Heart right ventricle (tissue), 16 donors: Measurements from ENCODE around the gene COL23A1. TPM values are rescaled to one million over a fixed set of nuclear protein-coding genes. Genes with fewer than 3 reads are reported as not detected.
"Not testable (repeated sequence)": the region's sequence is repeated elsewhere in the genome, so short reads cannot be mapped to it uniquely, and the experiment has no call there.

ENCODE experiments used
- ATAC-seq, 8 donors: fragments of 200-7000 bp; cut with Tn5 transposase; one replicate each; pipeline ENCODE4 v1.9.1; 2020; ENCODE audit warnings: mild to moderate bottlenecking in 8 of 8, moderate library complexity in 8 of 8, moderate number of reproducible peaks in 1 of 8
- DNase-seq, 2 donors: peaks; one replicate each; pipeline ENCODE4 v3.0.0-alpha.2; 2020
- H3K27ac ChIP-seq, 10 donors: fragments of 200-600 bp; sonication (generic) in 2 of 10; one replicate each; pipeline versions ENCODE4 v1.5.0 to v1.8.0; 2020 to 2022; ENCODE audit warnings: mild to moderate bottlenecking in 3 of 10
- H3K27me3 ChIP-seq, 7 donors: fragments of 200-600 bp; one replicate each; pipeline ENCODE4 v1.8.0; 2021 to 2022; ENCODE audit warnings: mild to moderate bottlenecking in 2 of 7
- H3K36me3 ChIP-seq, 9 donors: fragments of 200-600 bp; sonication (generic) in 1 of 9; one replicate each; pipeline versions ENCODE4 v1.5.0 to v1.8.0; 2020 to 2022; ENCODE audit warnings: mild to moderate bottlenecking in 2 of 9
- H3K4me1 ChIP-seq, 9 donors: fragments of 200-600 bp; sonication (generic) in 1 of 9; one replicate each; pipeline versions ENCODE4 v1.5.0 to v1.8.0; 2020 to 2022; ENCODE audit warnings: mild to moderate bottlenecking in 4 of 9
- H3K4me3 ChIP-seq, 10 donors: fragments of 200-600 bp; sonication (generic) in 2 of 10; one replicate each; pipeline versions ENCODE4 v1.5.0 to v1.8.0; 2020 to 2022; ENCODE audit warnings: mild to moderate bottlenecking in 7 of 10, moderate library complexity in 2 of 10
- H3K9me3 ChIP-seq, 11 donors: fragments of 200-600 bp in 10 of 11; sonication (generic) in 2 of 11; one replicate each; pipeline versions ENCODE4 v1.5.0 to v1.8.0; 2013 to 2022; ENCODE audit warnings: mild to moderate bottlenecking in 2 of 11, control low read depth in 1 of 11, moderate library complexity in 1 of 11
- whole genome bisulfite sequencing, 2 donors: extraction: QIAGEN DNeasy Blood & Tissue Kit; methylation state at CpG; one replicate each; pipeline ENCODE4 v1.1.7; 2013; ENCODE audit warnings: inconsistent platforms in 1 of 2; 5-methylcytosine and 5-hydroxymethylcytosine counted together
- intact Hi-C, 10 donors: fragments of 100-400 bp; cut with DNase I; formaldehyde crosslinking; loops; one replicate each; pipeline versions ENCODE4 v1.11.1 to v1.14.2; 2022
- polyA plus RNA-seq, 2 donors: library from polyadenylated mRNA; stranded (reverse); fragments of 200-250 nt; gene quantifications; one replicate each; pipeline ENCODE4 v1.2.3, GENCODE V29; 2013
- total RNA-seq, 10 donors: library from RNA; stranded (reverse); fragmentation: NEBNext Ultra II Directional in 3 of 10; extraction: Animal tissue kit (Norgen Biotek cat#: 25700) in 3 of 10; gene quantifications; one replicate each; pipeline versions ENCODE4 v1.2.1 to v1.2.4, GENCODE V29; 2021 to 2023
- TF ChIP-seq, protein P1 (sequence below), 9 donors: fragments of 200-600 bp; sonication (generic) in 2 of 9; IDR thresholded peaks; one replicate each; pipeline versions ENCODE4 v1.5.0 to v1.8.0; 2021 to 2022; ENCODE audit warnings: antibody characterized with exemption in 9 of 9, mild to moderate bottlenecking in 5 of 9, moderate library complexity in 1 of 9
- donor health status: Arrhythmogenic right ventricular cardiomyopathy.
- donor health status: ischemic (EF 13 %, LVEDD 7.1; RV severe dilation, severe dysfunction).
- donor health status: healthy with polysubstance abuse.
- donor health status: DM: no; HTN: yes; CAD: no.
- donor health status: DM: no; HTN: no; CAD: no.
- donor health status: ischemic (EF 25% LVEDD 6.9; RV normal size, moderate dysfunction).
- donor health status: ischemic (EF 25% LVEDD 5.7; RV mildly dilated, moderate dysfunction).
- donor health status: healthy.
- donor health status: DM: yes; HTN: yes; CAD: no.
- donor health status: Ischemic cardiomyopathy.
- donor health status: ischemic (EF 35%, LVEDD 5.7; RV mildly dilated, moderate dysfunction).
- donor health status: nonischemic (EF 11% LVEDD 7.7; RV severe dilation, severe dysfunction).
- donor health status: DM: yes; HTN: yes; CAD: no.
- donor health status: PGD.
- donor health status: ischemic (EF 29% LVEDD 5.4; RV normal size, mild dysfunction).
- donor health status: nonischemic (EF 23%, LVEDD 6.1; RV moderate dilation, normal function).

Gene COL23A1
- total and polyA plus RNA-seq, 12 donors, result 8.9 to 29.0 (median 16.2) TPM

DNA sequence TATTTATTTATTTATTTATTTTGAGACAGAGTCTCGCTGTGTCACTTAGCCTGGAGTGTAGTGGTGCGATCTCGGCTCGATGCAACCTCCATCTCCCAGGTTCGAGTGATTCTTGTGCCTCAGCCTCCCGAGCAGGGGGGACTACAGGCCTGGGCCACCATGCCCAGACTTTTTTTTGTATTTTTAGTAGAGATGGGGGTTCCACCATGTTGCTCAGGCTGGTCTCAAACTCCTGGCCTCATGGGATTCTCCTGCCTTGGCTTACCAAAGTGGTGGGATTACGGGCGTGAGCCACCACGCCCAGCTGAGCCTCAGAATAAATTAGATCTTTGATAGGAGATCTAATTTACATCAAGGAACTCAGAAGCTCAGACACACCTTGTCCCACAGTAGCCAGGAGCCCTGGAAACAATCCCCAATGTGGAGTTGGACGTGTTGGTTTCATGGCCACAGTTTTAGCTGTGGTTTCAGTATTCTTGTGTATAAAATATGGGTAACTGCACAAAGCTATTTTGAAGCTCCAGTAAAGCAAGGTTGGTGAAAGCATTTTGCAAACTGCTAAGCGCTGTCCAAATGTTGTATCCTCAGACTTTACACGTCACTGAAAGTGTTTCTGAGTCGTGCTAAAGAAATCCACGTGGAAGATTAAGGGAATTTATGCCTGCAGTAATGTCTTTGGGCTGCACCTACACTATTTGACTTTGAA lies 388.8 kb downstream of the COL23A1 start:
- Histone ChIP-seq H3K36me3 (peaks cover 0 to 9% (median 0%) of the 10 kb centered on the region in 9 donors), H3K27me3 (no peaks in the 10 kb centered on the region), H3K4me3 (no peak overlapping the region), H3K27ac (no peak overlapping the region), H3K9me3 (no peaks in the 10 kb centered on the region), H3K4me1 (peaks cover 3 to 19% (median 13%) of the 10 kb centered on the region in 9 donors)
- ATAC-seq (no peak), DNase-seq (no peak)
- intact Hi-C loops, result no loop called here
- TF ChIP-seq, protein P1, sequence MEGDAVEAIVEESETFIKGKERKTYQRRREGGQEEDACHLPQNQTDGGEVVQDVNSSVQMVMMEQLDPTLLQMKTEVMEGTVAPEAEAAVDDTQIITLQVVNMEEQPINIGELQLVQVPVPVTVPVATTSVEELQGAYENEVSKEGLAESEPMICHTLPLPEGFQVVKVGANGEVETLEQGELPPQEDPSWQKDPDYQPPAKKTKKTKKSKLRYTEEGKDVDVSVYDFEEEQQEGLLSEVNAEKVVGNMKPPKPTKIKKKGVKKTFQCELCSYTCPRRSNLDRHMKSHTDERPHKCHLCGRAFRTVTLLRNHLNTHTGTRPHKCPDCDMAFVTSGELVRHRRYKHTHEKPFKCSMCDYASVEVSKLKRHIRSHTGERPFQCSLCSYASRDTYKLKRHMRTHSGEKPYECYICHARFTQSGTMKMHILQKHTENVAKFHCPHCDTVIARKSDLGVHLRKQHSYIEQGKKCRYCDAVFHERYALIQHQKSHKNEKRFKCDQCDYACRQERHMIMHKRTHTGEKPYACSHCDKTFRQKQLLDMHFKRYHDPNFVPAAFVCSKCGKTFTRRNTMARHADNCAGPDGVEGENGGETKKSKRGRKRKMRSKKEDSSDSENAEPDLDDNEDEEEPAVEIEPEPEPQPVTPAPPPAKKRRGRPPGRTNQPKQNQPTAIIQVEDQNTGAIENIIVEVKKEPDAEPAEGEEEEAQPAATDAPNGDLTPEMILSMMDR (IDR thresholded peaks at IDR 0.05), result no peak
- WGBS, 2 donors, result 90% methylated on average over 14 of the region's 14 CpGs

DNA sequence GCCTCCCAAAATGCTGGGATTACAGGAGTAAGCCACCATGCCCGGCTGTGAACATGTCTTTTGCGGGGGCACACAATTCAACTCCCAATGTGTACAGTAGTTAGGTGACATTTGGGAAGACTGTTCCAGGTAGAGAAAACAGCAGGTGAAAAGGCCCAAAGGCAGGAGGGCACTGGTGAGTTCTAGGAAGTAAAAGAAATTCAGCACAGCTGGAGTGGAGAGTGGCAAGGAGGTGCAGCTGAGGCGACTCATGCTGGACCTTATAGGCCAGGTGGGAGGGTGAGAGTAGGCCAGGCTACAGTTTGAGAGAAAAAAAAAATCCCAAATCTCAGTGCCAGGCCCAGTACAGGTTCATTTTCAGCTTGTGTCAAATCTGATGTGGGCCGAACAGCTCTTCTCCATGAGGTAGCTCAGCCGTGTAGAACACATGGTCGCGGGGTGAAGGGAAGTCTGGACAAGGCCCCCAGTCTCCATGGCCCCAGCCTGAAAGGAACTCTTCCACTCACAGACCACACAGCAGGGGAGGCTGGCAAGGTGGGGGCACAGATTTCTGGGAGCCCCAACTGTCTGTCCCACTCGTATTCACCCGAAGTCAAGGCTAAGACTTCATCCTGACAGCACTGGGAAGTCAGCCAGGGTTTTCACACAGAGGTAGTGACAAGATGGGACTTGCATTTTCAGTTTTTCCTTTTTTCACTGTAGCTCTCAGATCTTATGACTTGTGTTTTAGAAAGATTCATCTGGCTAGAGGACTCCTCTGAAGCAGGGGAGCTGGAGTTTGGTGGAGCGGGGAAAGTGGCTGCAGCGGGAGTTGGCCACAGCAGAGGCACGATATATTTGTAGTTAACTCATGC lies 390.4 kb downstream of the COL23A1 start:
- TF ChIP-seq, protein P1 (IDR thresholded peaks at IDR 0.05), result no peak
- DNase-seq (no peak), ATAC-seq (no peak)
- WGBS, 2 donors, result 82% methylated on average over 12 of the region's 12 CpGs
- H3K4me1 ChIP-seq, result peaks cover 0 to 9% (median 3%) of the 10 kb centered on the region in 9 donors
- H3K4me3 ChIP-seq, result no peak overlapping the region
- H3K27me3 ChIP-seq, result peaks cover 0 to 5% (median 0%) of the 10 kb centered on the region in 7 donors
- H3K27ac ChIP-seq, result no peak overlapping the region
- H3K36me3 ChIP-seq, result no peaks in the 10 kb centered on the region
- H3K9me3 ChIP-seq, result no peaks in the 10 kb centered on the region
- intact Hi-C loops, result no loop called here

DNA sequence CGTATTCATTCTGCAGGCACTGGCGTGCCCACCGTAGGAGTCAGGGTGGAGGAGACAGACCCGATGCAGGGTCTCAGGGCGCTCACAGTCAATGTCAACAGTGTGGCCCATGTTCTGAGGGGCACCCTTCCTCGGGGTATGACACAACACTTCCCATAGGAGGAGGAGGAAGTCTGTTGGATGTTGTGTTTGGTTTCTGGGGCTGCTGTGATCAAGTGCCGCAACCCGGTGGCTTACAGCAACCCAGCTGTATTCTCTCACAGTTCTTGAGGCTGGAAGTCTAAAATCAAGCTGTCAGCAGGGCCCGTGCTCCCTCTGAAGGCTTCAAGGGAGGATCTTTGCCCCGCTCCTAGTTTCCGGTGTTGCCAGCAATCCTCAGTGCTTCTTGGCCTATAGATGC lies 391.5 kb downstream of the COL23A1 start:
- H3K27me3 ChIP-seq, result peaks cover 0 to 16% (median 10%) of the 10 kb centered on the region in 7 donors
- peaks cover 0 to 14% (median 1%) of the 10 kb centered on the region in 9 donors for H3K4me1 ChIP-seq
- no peaks in the 10 kb centered on the region for H3K9me3 ChIP-seq
- no peak for DNase-seq
- H3K27ac ChIP-seq, result no peak overlapping the region
- no peak overlapping the region for H3K4me3 ChIP-seq
- TF ChIP-seq, protein P1 (IDR thresholded peaks at IDR 0.05), result no peak
- intact Hi-C loops, result no loop called here
- no peaks in the 10 kb centered on the region for H3K36me3 ChIP-seq
- WGBS, 2 donors, result 77 to 78% methylated on average over 11 of the region's 11 CpGs
- ATAC-seq, result no peak

DNA sequence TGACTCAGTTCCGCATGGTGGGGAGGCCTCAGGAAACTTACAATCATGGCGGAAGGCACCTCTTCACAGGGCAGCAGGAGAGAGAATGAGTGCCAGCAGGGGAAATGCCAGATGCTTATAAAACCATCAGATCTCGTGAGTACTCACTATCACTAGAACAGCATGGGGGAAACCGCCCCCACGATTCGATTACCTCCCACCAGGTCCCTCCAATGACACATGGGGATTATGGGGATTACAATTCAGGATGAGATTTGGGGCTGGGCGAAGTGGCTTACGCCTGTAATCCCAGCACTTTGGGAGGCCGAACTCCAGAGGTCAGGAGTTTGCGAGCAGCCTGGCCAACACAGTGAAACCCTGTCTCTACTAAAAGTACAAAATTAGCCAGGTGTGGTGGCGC lies 392.0 kb downstream of the COL23A1 start:
- H3K36me3 ChIP-seq, DNase-seq, ATAC-seq, H3K27ac ChIP-seq, H3K4me3 ChIP-seq, intact Hi-C loops, H3K9me3 ChIP-seq: not testable (repeated sequence)
- peaks cover 0 to 12% (median 0%) of the 10 kb centered on the region in 9 donors for H3K4me1 ChIP-seq
- peaks cover 0 to 21% (median 12%) of the 10 kb centered on the region in 7 donors for H3K27me3 ChIP-seq
- WGBS, 2 donors, result 71 to 81% methylated on average over 11 of the region's 11 CpGs
